BJ (cell line): ENCODE data around the gene SH2D2A. TPM values are rescaled to one million over a fixed set of nuclear protein-coding genes. Genes with fewer than 3 reads are reported as not detected.

Experiments used
- CTCF ChIA-PET: fragments of 350-600 bp; formaldehyde crosslinking; extraction: SDS; loops from one replicate; lab custom pipeline; 2021; ENCODE audit warnings: antibody characterized with exemption, inconsistent platforms; lab: Yijun Ruan, JAX
- POLR2A ChIA-PET: fragments of 300-600 bp; sonication (Branson Sonifier 250); formaldehyde crosslinking; extraction: SDS; loops from one replicate; lab custom pipeline; 2021; ENCODE audit warnings: antibody characterized with exemption; lab: Charles Lee
- DNase-seq: peaks from one replicate; pipeline ENCODE4 v3.0.0-alpha.2; 2011; ENCODE audit warnings: low read depth
- H3K27me3 ChIP-seq: 2 replicates; pipeline ENCODE4 v1.6.0; 2011; ENCODE audit warnings: low read length; ENCODE audit not compliant: control insufficient read depth, insufficient read depth
- H3K36me3 ChIP-seq: 2 replicates; pipeline ENCODE4 v1.5.1; 2011; ENCODE audit warnings: low read length; ENCODE audit not compliant: control insufficient read depth, insufficient read depth
- H3K4me3 ChIP-seq: 2 replicates; pipeline ENCODE4 v1.5.1; 2011; ENCODE audit warnings: low read depth, mild to moderate bottlenecking, control low read depth, low read length
- polyA plus RNA-seq: library from polyadenylated mRNA; depleted of rRNA; stranded (reverse); fragments of >200 nt; gene quantifications from 2 replicates; pipeline ENCODE4 v1.2.3, GENCODE V29; 2011
- TF ChIP-seq, protein P1 (sequence below): IDR thresholded peaks from 2 replicates; pipeline ENCODE4 v1.5.1; 2011; ENCODE audit warnings: low read depth, mild to moderate bottlenecking, control low read depth, inconsistent platforms, low read length, moderate library complexity; ENCODE audit not compliant: insufficient read depth

SH2D2A gene
- polyA plus RNA-seq, 1 experiment = 0.17 TPM

DNA sequence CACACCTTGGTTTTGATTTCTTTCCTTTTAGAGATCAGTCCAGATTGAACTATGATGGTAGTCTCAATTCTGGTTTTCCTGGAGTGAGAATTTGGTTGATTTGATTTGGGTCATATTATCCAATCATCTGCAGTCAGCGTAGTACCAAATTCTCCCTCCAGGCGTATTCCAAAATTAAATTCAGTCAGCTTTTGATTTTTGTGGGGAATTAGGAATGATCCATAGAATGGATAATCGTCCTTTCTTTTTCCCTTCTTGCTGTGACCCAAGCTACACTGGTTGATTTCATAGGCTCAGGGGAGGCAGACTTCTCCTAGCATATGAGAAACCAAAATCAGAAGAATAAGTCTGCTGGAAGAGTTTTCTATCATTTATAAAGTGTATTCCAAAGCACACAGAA lies 44.4 kb downstream of the SH2D2A start:
- no peak for DNase-seq
- H3K4me3 ChIP-seq = no peak overlapping the region
- TF ChIP-seq, protein P1, sequence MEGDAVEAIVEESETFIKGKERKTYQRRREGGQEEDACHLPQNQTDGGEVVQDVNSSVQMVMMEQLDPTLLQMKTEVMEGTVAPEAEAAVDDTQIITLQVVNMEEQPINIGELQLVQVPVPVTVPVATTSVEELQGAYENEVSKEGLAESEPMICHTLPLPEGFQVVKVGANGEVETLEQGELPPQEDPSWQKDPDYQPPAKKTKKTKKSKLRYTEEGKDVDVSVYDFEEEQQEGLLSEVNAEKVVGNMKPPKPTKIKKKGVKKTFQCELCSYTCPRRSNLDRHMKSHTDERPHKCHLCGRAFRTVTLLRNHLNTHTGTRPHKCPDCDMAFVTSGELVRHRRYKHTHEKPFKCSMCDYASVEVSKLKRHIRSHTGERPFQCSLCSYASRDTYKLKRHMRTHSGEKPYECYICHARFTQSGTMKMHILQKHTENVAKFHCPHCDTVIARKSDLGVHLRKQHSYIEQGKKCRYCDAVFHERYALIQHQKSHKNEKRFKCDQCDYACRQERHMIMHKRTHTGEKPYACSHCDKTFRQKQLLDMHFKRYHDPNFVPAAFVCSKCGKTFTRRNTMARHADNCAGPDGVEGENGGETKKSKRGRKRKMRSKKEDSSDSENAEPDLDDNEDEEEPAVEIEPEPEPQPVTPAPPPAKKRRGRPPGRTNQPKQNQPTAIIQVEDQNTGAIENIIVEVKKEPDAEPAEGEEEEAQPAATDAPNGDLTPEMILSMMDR = no peak
- H3K27me3 ChIP-seq = no peaks in the 10 kb centered on the region
- ChIA-PET CTCF (interaction anchor here (0.7 to 2.4 kb wide), 8 partner anchors 9 to 148 kb away, joined by 3 to 15 read pairs (median 3); partner anchors contain the start of gene LRRC71), POLR2A (interaction anchor here (0.9 kb wide), 1 partner anchor 64 kb away, joined by 6 read pairs; no protein-coding TSS in a partner anchor)
- peaks cover 3% of the 10 kb centered on the region for H3K36me3 ChIP-seq

DNA sequence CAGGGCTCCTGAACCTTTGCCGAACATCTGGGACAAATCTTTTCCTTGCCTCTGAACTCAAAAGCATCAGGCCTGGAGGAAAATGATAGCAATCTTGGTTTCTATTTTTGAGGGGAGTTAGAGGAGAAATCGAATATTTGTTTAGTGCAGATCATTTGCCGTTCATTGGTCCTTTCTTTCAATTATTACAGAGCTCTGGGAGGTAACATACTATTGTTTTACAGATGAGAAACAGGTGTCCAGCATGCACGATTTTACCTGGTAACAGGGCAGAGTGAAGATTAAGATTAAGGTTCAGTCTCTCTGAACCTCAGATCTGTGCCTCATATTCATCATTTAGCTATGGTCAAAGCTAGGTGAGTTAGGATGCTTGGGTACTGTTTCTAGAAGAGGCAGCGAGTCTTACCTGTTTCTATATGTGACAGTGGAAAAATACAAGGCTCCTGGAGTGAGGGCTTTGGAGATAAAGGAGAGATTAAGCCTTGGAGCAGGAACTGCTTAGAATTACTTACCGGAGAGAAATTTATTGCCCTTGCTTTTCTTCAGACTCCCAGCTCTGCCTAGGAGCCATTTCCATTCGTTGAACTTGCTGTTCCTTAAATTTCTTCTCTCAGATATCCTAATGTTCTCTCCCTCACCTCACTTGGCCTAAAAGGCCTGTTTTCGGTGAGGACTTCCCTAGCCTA lies 47.9 kb downstream of the SH2D2A start:
- TF ChIP-seq, protein P1 = no peak
- Histone ChIP-seq H3K4me3 (peak overlapping the region; percentile 97), H3K36me3 (peaks cover 3% of the 10 kb centered on the region), H3K27me3 (no peaks in the 10 kb centered on the region)
- POLR2A ChIA-PET = no interaction called here
- DNase-seq = no peak
- CTCF ChIA-PET = interaction anchor here (1.3 to 3.3 kb wide), 5 partner anchors 12 to 91 kb away, joined by 3 to 17 read pairs (median 11); no protein-coding TSS in a partner anchor

GRCh38 chr1:156767879-156768604 lies 48.6 kb downstream of the SH2D2A start:
- ChIA-PET POLR2A (interaction anchor here (1.4 kb wide), 1 partner anchor 27 kb away, joined by 11 read pairs; the partner anchor contains the start of gene MRPL24), CTCF (interaction anchor here (0.9 to 3.3 kb wide), 7 partner anchors 11 to 92 kb away, joined by 3 to 17 read pairs (median 4); partner anchors contain the start of gene MRPL24)
- DNase-seq = no peak
- TF ChIP-seq, protein P1 = no peak
- peaks cover 3% of the 10 kb centered on the region for H3K36me3 ChIP-seq
- H3K4me3 ChIP-seq = peak overlapping the region; percentile 97
- H3K27me3 ChIP-seq = no peaks in the 10 kb centered on the region

- Histone ChIP-seq H3K4me3 (peak within 1 kb of the TSS; percentile 97), H3K27me3 (no peaks in the 10 kb centered on the region), H3K36me3 (peaks cover 3% of the 10 kb centered on the region)
- POLR2A ChIA-PET = interaction anchor here (0.6 to 1.4 kb wide), 2 partner anchors 26 to 27 kb away, joined by 4 to 11 read pairs; partner anchors contain the start of gene MRPL24
- TF ChIP-seq, protein P1 = no peak
- CTCF ChIA-PET = interaction anchor here (0.6 to 3.3 kb wide), 8 partner anchors 15 to 123 kb away, joined by 3 to 17 read pairs (median 4); partner anchors contain the start of gene MRPL24
- peak; percentile 100 for DNase-seq
Observed at GRCh38 chr1:156767101-156767878, 49.4 kb downstream of the SH2D2A start, which contains the start of gene PRCC. Gene PRCC, plus strand, starts transcription at chr1:156767535. Its CDS starts 237 bp downstream, at chr1:156767772.
